Measurements from ENCODE around the gene NOL3.

NOL3 gene

DNA sequence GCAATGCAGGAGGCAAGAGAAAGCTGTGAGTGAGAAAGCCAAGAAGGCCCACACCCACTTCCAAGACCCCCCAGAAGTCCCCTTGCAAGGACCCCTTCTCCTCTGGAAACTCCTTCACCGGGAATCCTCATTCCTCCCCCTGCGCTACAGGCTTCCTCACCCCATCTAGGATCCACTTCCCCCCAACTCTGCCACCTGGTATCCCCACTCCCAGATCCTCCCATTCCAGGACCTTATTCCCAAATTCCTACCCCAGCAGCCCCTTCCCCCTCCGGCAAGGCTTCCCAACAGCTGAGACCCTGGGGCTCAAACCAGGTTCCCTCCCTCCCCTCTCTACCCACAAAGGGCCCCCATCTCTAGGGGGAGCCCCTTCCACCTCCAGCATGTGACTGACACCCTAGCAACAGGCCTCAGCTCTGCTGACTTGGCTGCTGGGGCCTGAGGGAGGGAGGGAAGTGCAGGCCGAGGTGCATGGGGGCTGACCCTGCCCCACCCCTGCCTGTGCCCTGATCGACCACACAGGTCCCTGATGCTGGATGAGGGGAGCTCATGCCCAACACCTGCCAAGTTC is 3.7 kb upstream of the NOL3 start:
- Mint-ChIP-seq H3K4me1 (peaks cover 26% of the 10 kb centered on the region), H3K36me3 (ENCODE audit: low read depth) (no peaks in the 10 kb centered on the region), H3K27me3 (ENCODE audit: low read depth, poor library complexity) (peaks cover 93% of the 10 kb centered on the region), H3K9me3 (no peaks in the 10 kb centered on the region), H3K27ac (no peak overlapping the region), H3K4me3 (no peak overlapping the region)
- TF ChIP-seq, protein P1, sequence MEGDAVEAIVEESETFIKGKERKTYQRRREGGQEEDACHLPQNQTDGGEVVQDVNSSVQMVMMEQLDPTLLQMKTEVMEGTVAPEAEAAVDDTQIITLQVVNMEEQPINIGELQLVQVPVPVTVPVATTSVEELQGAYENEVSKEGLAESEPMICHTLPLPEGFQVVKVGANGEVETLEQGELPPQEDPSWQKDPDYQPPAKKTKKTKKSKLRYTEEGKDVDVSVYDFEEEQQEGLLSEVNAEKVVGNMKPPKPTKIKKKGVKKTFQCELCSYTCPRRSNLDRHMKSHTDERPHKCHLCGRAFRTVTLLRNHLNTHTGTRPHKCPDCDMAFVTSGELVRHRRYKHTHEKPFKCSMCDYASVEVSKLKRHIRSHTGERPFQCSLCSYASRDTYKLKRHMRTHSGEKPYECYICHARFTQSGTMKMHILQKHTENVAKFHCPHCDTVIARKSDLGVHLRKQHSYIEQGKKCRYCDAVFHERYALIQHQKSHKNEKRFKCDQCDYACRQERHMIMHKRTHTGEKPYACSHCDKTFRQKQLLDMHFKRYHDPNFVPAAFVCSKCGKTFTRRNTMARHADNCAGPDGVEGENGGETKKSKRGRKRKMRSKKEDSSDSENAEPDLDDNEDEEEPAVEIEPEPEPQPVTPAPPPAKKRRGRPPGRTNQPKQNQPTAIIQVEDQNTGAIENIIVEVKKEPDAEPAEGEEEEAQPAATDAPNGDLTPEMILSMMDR (IDR thresholded peaks at IDR 0.05) = no peak
- no peak for DNase-seq

DNA sequence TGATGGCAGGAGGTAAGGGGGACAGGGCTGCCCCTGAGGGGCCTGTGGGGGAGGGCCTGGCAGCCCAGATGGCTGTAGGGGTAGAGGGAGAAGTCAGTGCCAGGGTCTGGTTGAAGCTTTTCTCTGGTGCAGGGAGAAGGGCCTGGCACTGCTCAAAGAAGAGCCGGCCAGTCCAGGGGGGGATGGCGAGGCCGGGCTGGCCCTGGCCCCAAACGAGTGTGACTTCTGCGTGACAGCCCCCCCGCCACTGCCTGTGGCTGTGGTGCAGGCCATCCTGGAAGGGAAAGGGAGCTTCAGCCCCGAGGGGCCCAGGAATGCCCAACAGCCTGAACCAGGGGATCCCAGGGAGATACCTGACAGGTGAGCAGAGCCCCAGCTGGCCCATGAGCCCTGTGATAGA is 2.8 kb upstream of the NOL3 start:
- H3K36me3 Mint-ChIP-seq (ENCODE audit: low read depth) = no peaks in the 10 kb centered on the region
- no peak overlapping the region for H3K4me3 Mint-ChIP-seq
- no peaks in the 10 kb centered on the region for H3K9me3 Mint-ChIP-seq
- H3K27ac Mint-ChIP-seq = no peak overlapping the region
- TF ChIP-seq, protein P1 (IDR thresholded peaks at IDR 0.05) = no peak
- no peak for DNase-seq
- peaks cover 28% of the 10 kb centered on the region for H3K4me1 Mint-ChIP-seq
- H3K27me3 Mint-ChIP-seq (ENCODE audit: low read depth, poor library complexity) = peaks cover 92% of the 10 kb centered on the region

DNA sequence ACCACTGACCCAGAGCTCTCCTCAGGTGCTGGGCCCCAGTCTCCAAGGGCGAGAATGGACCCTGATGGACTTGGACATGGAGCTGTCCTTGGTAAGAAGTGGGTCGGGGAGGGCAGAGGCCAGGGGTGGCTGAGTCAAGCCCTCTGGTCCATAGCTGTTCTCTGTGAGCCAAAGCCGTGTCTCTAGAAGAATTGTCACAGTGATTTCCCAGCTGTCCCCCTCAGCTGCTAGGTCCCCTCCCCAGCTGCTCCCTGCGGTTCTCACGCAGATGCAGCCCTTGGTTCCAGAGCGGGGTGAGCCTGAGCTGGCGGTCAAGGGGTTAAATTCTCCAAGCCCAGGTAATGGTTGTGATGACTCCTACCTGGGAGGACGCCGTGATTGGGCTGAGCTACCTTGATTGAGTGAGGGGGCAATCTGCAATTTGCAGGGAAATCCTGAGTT is 1.3 kb upstream of the NOL3 start:
- Mint-ChIP-seq H3K4me3 (peak overlapping the region; percentile 55), H3K9me3 (no peaks in the 10 kb centered on the region), H3K27me3 (ENCODE audit: low read depth, poor library complexity) (peaks cover 92% of the 10 kb centered on the region), H3K36me3 (ENCODE audit: low read depth) (no peaks in the 10 kb centered on the region), H3K27ac (no peak overlapping the region), H3K4me1 (peaks cover 40% of the 10 kb centered on the region)
- TF ChIP-seq, protein P1 (IDR thresholded peaks at IDR 0.05) = no peak
- no peak for DNase-seq

DNA sequence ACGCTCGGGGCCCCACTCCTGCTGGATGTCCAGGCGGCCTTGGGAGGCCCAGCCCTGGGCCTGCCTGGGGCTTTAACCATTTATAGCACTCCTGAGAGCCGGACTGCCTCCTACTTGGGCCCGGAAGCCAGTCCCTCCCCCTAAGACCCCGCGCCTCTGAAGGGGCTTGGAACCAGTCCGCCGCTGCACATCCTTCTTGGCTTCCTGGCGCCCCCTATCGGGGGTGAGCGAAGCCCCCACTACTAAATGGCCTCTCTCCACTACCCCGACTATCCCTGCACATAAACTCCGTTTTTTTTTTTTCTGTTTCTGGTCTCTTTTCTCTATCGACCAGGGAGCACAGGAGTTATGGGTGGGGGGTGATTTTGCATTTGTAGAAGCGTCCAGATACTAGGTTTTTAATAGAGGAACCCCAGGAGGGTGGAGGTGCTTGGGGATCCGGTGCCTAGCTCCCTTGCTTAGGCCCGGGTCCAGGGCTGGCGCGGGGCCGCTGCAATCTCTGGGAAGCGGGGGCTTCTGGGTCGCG is 633 bp upstream of the NOL3 start:
- peak; percentile 83 for DNase-seq
- peak overlapping the region; percentile 86 for H3K4me3 Mint-ChIP-seq
- TF ChIP-seq, protein P1 (IDR thresholded peaks at IDR 0.05) = peak; percentile 71
- H3K36me3 Mint-ChIP-seq (ENCODE audit: low read depth) = no peaks in the 10 kb centered on the region
- peaks cover 90% of the 10 kb centered on the region for H3K27me3 Mint-ChIP-seq (ENCODE audit: low read depth, poor library complexity)
- no peak overlapping the region for H3K27ac Mint-ChIP-seq
- peaks cover 40% of the 10 kb centered on the region for H3K4me1 Mint-ChIP-seq
- no peaks in the 10 kb centered on the region for H3K9me3 Mint-ChIP-seq

DNA sequence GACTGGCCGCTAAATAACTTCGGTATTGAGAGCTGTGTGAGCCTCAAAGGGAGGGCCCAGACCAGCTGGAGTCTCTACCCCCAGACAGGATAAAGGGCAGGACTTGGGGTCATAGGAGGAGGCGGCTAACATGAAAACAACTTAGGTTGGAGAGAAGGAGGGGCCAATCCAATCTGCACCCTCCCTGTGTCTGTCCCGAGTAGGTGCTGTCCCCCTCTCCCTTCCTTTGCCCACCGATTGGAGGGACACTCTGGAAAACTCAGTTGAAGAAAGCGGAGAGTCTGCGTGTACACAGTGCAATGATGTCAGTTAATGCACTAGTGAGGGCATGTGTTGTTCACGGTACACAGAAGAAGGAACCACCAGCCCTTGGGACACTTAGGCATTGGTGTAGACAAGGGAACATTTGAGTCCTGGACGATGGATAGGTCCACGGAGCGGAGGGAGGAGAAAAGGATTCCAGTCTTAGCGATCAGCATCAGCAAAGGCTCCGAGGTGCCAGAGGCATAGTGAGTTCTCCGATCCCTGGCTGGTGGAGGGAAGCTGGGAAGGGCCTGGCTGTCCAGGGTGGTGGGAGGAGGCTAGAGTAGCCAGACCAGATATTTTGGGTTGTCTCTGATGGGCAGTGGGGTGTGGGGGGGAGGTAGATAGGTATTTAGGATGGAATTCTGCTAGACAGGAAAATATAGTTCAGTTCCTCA is 761 bp downstream of the NOL3 start:
- no peaks in the 10 kb centered on the region for H3K9me3 Mint-ChIP-seq
- H3K4me3 Mint-ChIP-seq = peak overlapping the region; percentile 86
- TF ChIP-seq, protein P1 (IDR thresholded peaks at IDR 0.05) = no peak
- peaks cover 40% of the 10 kb centered on the region for H3K4me1 Mint-ChIP-seq
- DNase-seq = no peak
- H3K36me3 Mint-ChIP-seq (ENCODE audit: low read depth) = peaks cover 9% of the 10 kb centered on the region
- no peak overlapping the region for H3K27ac Mint-ChIP-seq
- H3K27me3 Mint-ChIP-seq (ENCODE audit: low read depth, poor library complexity) = peaks cover 90% of the 10 kb centered on the region
